ENCODE results near the gene ZBED6.

The ZBED6 gene

DNA sequence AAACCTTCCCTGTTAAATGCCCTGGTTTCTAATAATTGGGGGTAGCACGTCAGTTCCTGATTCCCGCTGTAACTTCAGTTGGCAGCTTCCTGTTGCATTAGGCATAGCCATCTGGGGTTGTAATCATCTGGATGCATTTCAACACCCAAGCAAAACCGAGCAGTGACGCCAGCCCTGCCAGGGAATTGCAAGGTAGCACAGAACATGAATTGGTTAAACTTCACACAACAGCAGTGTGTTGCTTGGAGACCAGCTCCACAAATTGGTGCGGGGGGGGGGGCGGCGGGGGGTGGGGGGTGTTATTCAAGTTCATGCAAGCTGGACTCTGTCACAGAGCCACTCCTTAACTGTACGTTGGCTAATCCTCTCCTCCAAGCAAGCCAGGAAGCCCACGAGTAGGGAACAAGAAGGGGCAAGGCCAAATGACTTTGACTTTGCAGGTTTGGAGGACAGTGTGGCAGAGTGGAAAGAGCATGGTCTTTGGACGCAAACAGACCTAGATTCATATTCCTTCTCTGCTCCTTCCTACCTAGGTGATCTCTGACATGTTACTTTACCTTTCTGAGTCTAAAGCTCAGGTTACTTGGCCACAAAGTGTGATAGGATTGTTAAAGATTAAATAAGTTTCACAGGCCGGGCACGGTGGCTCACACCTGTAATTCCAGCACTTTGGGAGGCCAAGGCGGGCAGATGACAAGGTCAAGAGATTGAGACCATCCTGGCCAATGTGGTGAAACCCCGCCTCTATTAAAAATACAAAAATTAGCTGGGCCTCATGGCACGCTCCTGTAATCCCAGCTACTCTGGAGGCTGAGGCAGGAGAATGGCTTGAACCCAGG is 25.7 kb upstream of the ZBED6 start:
- TF ChIP-seq, protein P1, sequence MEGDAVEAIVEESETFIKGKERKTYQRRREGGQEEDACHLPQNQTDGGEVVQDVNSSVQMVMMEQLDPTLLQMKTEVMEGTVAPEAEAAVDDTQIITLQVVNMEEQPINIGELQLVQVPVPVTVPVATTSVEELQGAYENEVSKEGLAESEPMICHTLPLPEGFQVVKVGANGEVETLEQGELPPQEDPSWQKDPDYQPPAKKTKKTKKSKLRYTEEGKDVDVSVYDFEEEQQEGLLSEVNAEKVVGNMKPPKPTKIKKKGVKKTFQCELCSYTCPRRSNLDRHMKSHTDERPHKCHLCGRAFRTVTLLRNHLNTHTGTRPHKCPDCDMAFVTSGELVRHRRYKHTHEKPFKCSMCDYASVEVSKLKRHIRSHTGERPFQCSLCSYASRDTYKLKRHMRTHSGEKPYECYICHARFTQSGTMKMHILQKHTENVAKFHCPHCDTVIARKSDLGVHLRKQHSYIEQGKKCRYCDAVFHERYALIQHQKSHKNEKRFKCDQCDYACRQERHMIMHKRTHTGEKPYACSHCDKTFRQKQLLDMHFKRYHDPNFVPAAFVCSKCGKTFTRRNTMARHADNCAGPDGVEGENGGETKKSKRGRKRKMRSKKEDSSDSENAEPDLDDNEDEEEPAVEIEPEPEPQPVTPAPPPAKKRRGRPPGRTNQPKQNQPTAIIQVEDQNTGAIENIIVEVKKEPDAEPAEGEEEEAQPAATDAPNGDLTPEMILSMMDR (IDR thresholded peaks at IDR 0.05; ENCODE audit: borderline replicate concordance, control extremely low read depth, extremely low read depth, insufficient read depth, missing control alignments): no peak
- DNase-seq (ENCODE audit: low spot score): no peak
- in situ Hi-C loops (cut with MboI; ENCODE audit: low sequenced_read_pairs, unreplicated experiment): no loop called here

DNA sequence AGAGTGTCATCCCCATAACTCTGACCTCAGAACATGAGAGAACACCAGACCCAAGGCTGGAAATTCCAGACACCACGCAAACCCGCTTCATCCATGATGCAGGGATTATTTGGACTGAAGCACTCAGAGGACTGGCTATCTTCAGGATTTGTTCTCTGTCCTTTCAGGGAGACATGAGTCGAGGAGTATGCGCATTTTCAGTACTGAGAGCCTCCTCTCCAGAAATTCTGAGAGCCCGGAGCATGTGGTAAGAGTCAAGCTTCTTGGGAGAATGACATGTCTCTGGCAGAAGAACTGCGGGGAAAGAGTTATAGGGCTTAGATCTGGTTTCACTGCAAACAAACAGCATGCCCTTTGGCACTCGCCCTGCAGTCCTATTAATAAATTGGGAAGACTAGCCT is 23.5 kb upstream of the ZBED6 start:
- TF ChIP-seq, protein P1 (IDR thresholded peaks at IDR 0.05; ENCODE audit: borderline replicate concordance, control extremely low read depth, extremely low read depth, insufficient read depth, missing control alignments): no peak
- in situ Hi-C loops (cut with MboI; ENCODE audit: low sequenced_read_pairs, unreplicated experiment): no loop called here
- no peak for DNase-seq (ENCODE audit: low spot score)

DNA sequence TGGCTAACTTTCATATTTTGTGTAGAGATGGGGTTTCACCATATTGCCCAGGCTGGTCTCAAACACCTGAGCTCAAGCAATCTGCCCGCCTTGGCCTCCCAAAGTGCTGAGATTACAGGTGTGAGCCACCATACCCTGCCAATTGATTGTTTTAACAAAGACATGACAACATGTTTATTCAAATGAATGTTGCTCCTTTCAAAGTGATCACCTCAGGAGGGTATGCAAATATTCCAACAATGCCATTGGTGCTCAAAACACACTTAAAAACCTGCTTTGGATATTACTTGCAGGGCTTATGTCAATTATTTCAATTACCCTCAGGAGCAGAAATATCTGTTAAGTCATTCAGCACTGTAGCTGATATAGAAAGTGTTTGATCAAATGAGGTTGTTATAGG is 22.6 kb upstream of the ZBED6 start:
- TF ChIP-seq, protein P1 (IDR thresholded peaks at IDR 0.05; ENCODE audit: borderline replicate concordance, control extremely low read depth, extremely low read depth, insufficient read depth, missing control alignments): no peak
- DNase-seq (ENCODE audit: low spot score): no peak
- in situ Hi-C loops (cut with MboI; ENCODE audit: low sequenced_read_pairs, unreplicated experiment): no loop called here

DNA sequence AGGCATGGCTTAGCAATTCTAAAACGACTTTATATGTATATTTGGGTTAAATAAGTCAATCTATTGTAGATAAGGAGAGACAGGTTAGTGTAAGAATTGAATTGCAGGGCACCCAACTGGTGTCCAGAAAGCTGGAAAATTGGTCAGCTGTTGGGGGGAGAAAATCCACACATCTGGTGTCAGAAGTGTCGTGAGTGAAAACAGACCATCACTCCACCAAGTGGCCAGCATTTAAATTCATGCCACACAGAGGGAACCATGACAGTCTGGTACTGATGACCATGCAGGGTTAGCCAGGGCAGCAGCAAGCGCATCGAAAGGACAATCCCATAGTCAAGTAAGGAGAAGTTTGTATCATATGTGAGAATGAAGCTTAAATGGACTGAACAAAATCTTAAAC is 18.8 kb upstream of the ZBED6 start:
- in situ Hi-C loops (cut with MboI; ENCODE audit: low sequenced_read_pairs, unreplicated experiment): no loop called here
- DNase-seq (ENCODE audit: low spot score): no peak
- TF ChIP-seq, protein P1 (IDR thresholded peaks at IDR 0.05; ENCODE audit: borderline replicate concordance, control extremely low read depth, extremely low read depth, insufficient read depth, missing control alignments): no peak

DNA sequence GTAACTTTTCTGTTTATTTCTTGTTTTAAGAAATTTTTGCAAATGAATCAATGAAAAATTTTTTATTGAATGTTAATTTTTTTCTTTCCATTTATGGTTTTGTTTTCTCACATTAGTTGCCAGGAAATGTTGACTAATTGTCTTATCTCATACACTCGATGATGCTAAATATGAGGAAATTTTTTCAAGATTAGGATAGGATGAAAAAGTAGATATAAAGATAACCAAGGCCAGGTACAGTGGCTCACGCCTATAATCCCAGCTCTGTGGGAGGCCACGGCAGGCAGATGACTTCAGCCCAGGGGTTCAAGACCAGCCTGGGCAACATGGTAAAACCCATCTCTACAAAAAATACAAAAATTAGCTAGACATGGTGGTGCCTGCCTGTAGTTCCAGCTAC is 17.8 kb upstream of the ZBED6 start:
- TF ChIP-seq, protein P1 (IDR thresholded peaks at IDR 0.05; ENCODE audit: borderline replicate concordance, control extremely low read depth, extremely low read depth, insufficient read depth, missing control alignments): no peak
- no peak for DNase-seq (ENCODE audit: low spot score)

DNA sequence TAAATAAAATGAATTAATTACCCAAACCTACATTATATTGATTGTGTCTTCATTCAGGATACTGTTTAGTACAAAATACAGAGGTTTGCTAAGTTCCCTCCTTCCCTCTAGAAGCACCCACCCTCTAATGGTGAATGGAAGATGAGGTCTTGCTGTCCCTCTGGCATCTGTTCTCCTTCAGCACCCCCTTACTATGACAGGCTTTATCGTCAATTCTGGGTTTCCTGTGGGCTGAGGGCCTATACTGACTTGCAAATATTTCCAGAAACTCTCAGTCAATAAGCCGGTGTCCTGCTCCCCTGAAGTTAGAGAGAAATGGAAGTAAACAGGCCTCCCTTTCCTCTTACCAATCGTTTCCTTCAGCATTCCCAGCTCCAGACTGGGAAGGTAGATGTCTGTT is 17.3 kb upstream of the ZBED6 start:
- in situ Hi-C loops (cut with MboI; ENCODE audit: low sequenced_read_pairs, unreplicated experiment): no loop called here
- TF ChIP-seq, protein P1 (IDR thresholded peaks at IDR 0.05; ENCODE audit: borderline replicate concordance, control extremely low read depth, extremely low read depth, insufficient read depth, missing control alignments): no peak
- no peak for DNase-seq (ENCODE audit: low spot score)

More for the DNA sequence above, 17.8 kb upstream of the ZBED6 start:
- in situ Hi-C loops (cut with MboI; ENCODE audit: low sequenced_read_pairs, unreplicated experiment): no loop called here
